ENCODE data around the gene COBL. TPM values are rescaled to one million over a fixed set of nuclear protein-coding genes. Genes with fewer than 3 reads are reported as not detected.

The COBL gene
- total RNA-seq, 1 experiment from 2014 or later = 52.3 TPM

DNA sequence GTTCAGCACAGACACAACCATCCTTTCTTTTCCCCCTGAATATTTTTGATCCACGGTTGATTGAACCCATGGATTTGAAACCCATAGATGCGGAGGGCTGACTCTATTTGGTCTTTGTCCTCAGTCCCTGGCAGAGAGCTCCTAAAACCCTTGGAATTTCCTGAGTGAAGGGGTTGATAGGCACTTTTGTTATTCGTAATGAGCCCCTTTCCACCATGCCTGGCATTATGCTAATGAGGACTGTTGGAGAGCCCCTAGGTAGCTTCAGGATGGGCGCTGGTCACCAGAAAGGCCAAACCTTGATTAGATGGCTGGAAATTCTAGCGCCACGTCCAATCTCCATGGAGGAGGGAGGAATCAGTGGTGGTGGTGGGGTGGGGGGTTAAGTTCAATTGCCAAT, 328.1 kb downstream of the COBL start:
- Histone ChIP-seq H3K4me2 (ENCODE audit: insufficient read depth, insufficient read length, low read length) (no peak overlapping the region), H2AK5ac (ENCODE audit: insufficient read length, low read length) (no peak overlapping the region)
- TF ChIP-seq, protein P1, sequence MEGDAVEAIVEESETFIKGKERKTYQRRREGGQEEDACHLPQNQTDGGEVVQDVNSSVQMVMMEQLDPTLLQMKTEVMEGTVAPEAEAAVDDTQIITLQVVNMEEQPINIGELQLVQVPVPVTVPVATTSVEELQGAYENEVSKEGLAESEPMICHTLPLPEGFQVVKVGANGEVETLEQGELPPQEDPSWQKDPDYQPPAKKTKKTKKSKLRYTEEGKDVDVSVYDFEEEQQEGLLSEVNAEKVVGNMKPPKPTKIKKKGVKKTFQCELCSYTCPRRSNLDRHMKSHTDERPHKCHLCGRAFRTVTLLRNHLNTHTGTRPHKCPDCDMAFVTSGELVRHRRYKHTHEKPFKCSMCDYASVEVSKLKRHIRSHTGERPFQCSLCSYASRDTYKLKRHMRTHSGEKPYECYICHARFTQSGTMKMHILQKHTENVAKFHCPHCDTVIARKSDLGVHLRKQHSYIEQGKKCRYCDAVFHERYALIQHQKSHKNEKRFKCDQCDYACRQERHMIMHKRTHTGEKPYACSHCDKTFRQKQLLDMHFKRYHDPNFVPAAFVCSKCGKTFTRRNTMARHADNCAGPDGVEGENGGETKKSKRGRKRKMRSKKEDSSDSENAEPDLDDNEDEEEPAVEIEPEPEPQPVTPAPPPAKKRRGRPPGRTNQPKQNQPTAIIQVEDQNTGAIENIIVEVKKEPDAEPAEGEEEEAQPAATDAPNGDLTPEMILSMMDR (conservative IDR thresholded peaks at IDR 0.05) = no peak

More for the DNA sequence above, 328.1 kb downstream of the COBL start:
- Histone ChIP-seq H2AFZ (ENCODE audit: low read length) (no peak overlapping the region), H3K56ac (ENCODE audit: insufficient read length, low read depth, low read length) (no peak overlapping the region), H3K23me2 (ENCODE audit: insufficient read length, low read depth, low read length, poor library complexity, severe bottlenecking) (no peaks in the 10 kb centered on the region), H3K27me3 (ENCODE audit: insufficient read depth, low read length) (no peaks in the 10 kb centered on the region), H4K20me1 (ENCODE audit: control insufficient read depth, insufficient read depth, insufficient read length) (no peaks in the 10 kb centered on the region), H3K27ac (ENCODE audit: insufficient read length, low read depth, low read length) (no peak overlapping the region), H2BK120ac (ENCODE audit: low read depth, low read length, poor library complexity, severe bottlenecking) (no peak overlapping the region), H3K4ac (ENCODE audit: low read depth, low read length) (no peak overlapping the region), H3K4me1 (ENCODE audit: insufficient read depth, low read length) (peaks cover 12% of the 10 kb centered on the region), H2BK12ac (ENCODE audit: insufficient read length, low read depth, low read length) (no peak overlapping the region), H3K79me2 (ENCODE audit: insufficient read depth, low read length) (no peaks in the 10 kb centered on the region), H3T11ph (ENCODE audit: low read length) (no peak overlapping the region), H4K91ac (ENCODE audit: insufficient read length, low read depth, low read length) (no peak overlapping the region), H2BK15ac (ENCODE audit: low read depth, low read length) (no peak overlapping the region), H3K23ac (ENCODE audit: insufficient read length, low read depth, low read length) (no peak overlapping the region), H3K79me1 (ENCODE audit: insufficient read depth, low read depth, low read length, poor library complexity, severe bottlenecking) (no peaks in the 10 kb centered on the region), H4K5ac (ENCODE audit: insufficient read length, low read depth, low read length) (no peak overlapping the region), H3K14ac (ENCODE audit: insufficient read depth, low read length) (no peak overlapping the region), H4K8ac (replicated peaks; ENCODE audit: insufficient read length, low read depth, low read length) (no peak overlapping the region), H2BK5ac (ENCODE audit: insufficient read length, low read length) (no peak overlapping the region), H3K9ac (ENCODE audit: extremely low read depth, insufficient read length, low read length) (no peak overlapping the region), H3K9me3 (ENCODE audit: control insufficient read depth, low read depth, low read length) (no peaks in the 10 kb centered on the region), H2BK20ac (ENCODE audit: low read depth, low read length, poor library complexity, severe bottlenecking) (no peak overlapping the region), H3K18ac (ENCODE audit: insufficient read length, low read depth, low read length) (no peak overlapping the region)
- peaks cover 0 to 4% (median 0%) of the 10 kb centered on the region in 3 experiments; a peak in 2 of 7 replicates for H3K36me3 Mint-ChIP-seq (ENCODE audit: insufficient read depth in 1 of 3, low read depth in 3 of 3)
- H3K4me1 Mint-ChIP-seq = peaks cover 35 to 42% of the 10 kb centered on the region in 2 experiments
- 0 out of 5 replicates have a peak, but pooled peaks cover 2% of the 10 kb centered on the region in 2 experiments for H3K9me3 Mint-ChIP-seq
- H3K4me3 Mint-ChIP-seq = no peak overlapping the region
- DNase-seq = no peak
- no peaks in the 10 kb centered on the region for H3K27me3 Mint-ChIP-seq (ENCODE audit: low read depth)
- peak overlapping the region in 1 of 3 experiments; percentile 16; a peak in 1 of 7 replicates for H3K27ac Mint-ChIP-seq
- WGBS (ENCODE audit: extremely low coverage, insufficient read length, low lambda C conversion rate) = no CpG with 5 or more reads among the region's 6 CpGs

Measured in H9 (cell line).